ENCODE measurements around the gene HIPK2. TPM values are rescaled to one million over a fixed set of nuclear protein-coding genes. Genes with fewer than 3 reads are reported as not detected.

Gene HIPK2
- polyA plus RNA-seq, 1 donor (not counting 4 experiments of a cell fraction or from before 2014, with no cell fraction given), result 5.8 TPM

DNA sequence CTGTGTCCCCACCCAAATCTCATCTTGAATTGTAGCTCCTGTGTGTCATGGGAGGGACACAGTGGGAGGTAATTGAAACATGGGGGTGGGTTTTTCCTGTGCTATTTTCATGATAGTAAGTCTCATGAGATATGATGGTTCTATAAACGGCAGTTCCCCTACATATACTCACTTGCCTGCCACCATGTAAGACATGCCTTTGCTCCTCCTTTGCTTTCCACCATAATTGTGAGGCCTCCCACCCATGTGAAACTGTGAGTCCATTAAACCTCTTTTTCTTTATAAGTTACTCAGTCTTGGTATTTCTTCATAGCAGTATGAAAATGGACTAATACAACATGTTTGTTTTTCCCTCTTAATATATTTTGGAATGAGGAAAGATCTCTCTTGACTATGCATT is 26.8 kb upstream of the HIPK2 start:
- no peaks in the 10 kb centered on the region for H3K27me3 ChIP-seq (ENCODE audit: control insufficient read depth, extremely low read depth, insufficient read depth, low read length)
- H3K79me2 ChIP-seq (ENCODE audit: control insufficient read depth, insufficient read depth, low read length), result no peaks in the 10 kb centered on the region
- no peaks in the 10 kb centered on the region for H3K9me1 ChIP-seq (ENCODE audit: control insufficient read depth, extremely low read depth, insufficient read depth, low read length)
- FAIRE-seq (no peak), DNase-seq (ENCODE audit: low read depth, low spot score) (no peak)
- no peak overlapping the region for H3K4me2 ChIP-seq (ENCODE audit: control insufficient read depth, extremely low read depth, insufficient read depth, low read depth, low read length)
- no peaks in the 10 kb centered on the region for H4K20me1 ChIP-seq (ENCODE audit: control insufficient read depth, extremely low read depth, insufficient read depth, low read length)
- peaks cover 2% of the 10 kb centered on the region for H3K9me3 ChIP-seq (ENCODE audit: control insufficient read depth, low read depth, low read length)
- no peak overlapping the region for H3K27ac ChIP-seq (ENCODE audit: control insufficient read depth, insufficient read depth, low read length)
- peaks cover 3% of the 10 kb centered on the region for H3K4me1 ChIP-seq (ENCODE audit: control insufficient read depth, extremely low read depth, insufficient read depth, low read length)
- dilution Hi-C loops (cut with MboI; ENCODE audit: extremely low pct_ligation_motif_present, low sequenced_read_pairs), result no loop called here
- TF ChIP-seq EZH2 (IDR thresholded peaks at IDR 0.05; ENCODE audit: low read length), result no peak
- TF ChIP-seq CTCF (optimal IDR thresholded peaks at IDR 0.05 in 1 of 3, IDR thresholded peaks at IDR 0.05 in 1 of 3, conservative IDR thresholded peaks at IDR 0.05 in 1 of 3; ENCODE audit: extremely low read depth in 1 of 3, insufficient read depth in 2 of 3, low read length in 3 of 3), result no peak
- no peak overlapping the region for H2AFZ ChIP-seq (ENCODE audit: control insufficient read depth, low read length)
- no peak overlapping the region for H3K9ac ChIP-seq (ENCODE audit: control insufficient read depth, extremely low read depth, insufficient read depth, low read length)
- no peak overlapping the region for H3K4me3 ChIP-seq (ENCODE audit: control insufficient read depth in 2 of 3, extremely low read depth in 1 of 3, insufficient read depth in 2 of 3, low read depth in 1 of 3, low read length in 3 of 3)
- H3K36me3 ChIP-seq (ENCODE audit: control insufficient read depth in 2 of 2, extremely low read depth in 1 of 2, insufficient read depth in 2 of 2, low read length in 2 of 2), result no peaks in the 10 kb centered on the region

- Histone ChIP-seq H3K27ac (ENCODE audit: control insufficient read depth, insufficient read depth, low read length) (no peak overlapping the region), H3K9ac (ENCODE audit: control insufficient read depth, extremely low read depth, insufficient read depth, low read length) (no peak overlapping the region), H3K79me2 (ENCODE audit: control insufficient read depth, insufficient read depth, low read length) (no peaks in the 10 kb centered on the region), H3K4me3 (ENCODE audit: control insufficient read depth in 2 of 3, extremely low read depth in 1 of 3, insufficient read depth in 2 of 3, low read depth in 1 of 3, low read length in 3 of 3) (no peak overlapping the region), H3K27me3 (ENCODE audit: control insufficient read depth, extremely low read depth, insufficient read depth, low read length) (no peaks in the 10 kb centered on the region), H4K20me1 (ENCODE audit: control insufficient read depth, extremely low read depth, insufficient read depth, low read length) (no peaks in the 10 kb centered on the region), H3K9me3 (ENCODE audit: control insufficient read depth, low read depth, low read length) (peaks cover 2% of the 10 kb centered on the region), H3K4me1 (ENCODE audit: control insufficient read depth, extremely low read depth, insufficient read depth, low read length) (peaks cover 10% of the 10 kb centered on the region), H3K9me1 (ENCODE audit: control insufficient read depth, extremely low read depth, insufficient read depth, low read length) (no peaks in the 10 kb centered on the region), H3K36me3 (ENCODE audit: control insufficient read depth in 2 of 2, extremely low read depth in 1 of 2, insufficient read depth in 2 of 2, low read length in 2 of 2) (no peaks in the 10 kb centered on the region), H2AFZ (ENCODE audit: control insufficient read depth, low read length) (no peak overlapping the region), H3K4me2 (ENCODE audit: control insufficient read depth, extremely low read depth, insufficient read depth, low read depth, low read length) (no peak overlapping the region)
- TF ChIP-seq EZH2 (IDR thresholded peaks at IDR 0.05; ENCODE audit: low read length) (no peak), CTCF (optimal IDR thresholded peaks at IDR 0.05 in 1 of 3, IDR thresholded peaks at IDR 0.05 in 1 of 3, conservative IDR thresholded peaks at IDR 0.05 in 1 of 3; ENCODE audit: extremely low read depth in 1 of 3, insufficient read depth in 2 of 3, low read length in 3 of 3) (no peak)
- no peak for DNase-seq (ENCODE audit: low read depth, low spot score)
- dilution Hi-C loops (cut with MboI; ENCODE audit: extremely low pct_ligation_motif_present, low sequenced_read_pairs), result no loop called here
- FAIRE-seq, result no peak
Measured at GRCh38 chr7:139799586-139799985, 21.8 kb upstream of the HIPK2 start.
